GM13976 (cell line): Measurements from ENCODE around the gene INSR.
A peak's percentile ranks its signal among the peaks of the same experiment; 100 is the strongest.
"Not testable (repeated sequence)": the region's sequence is repeated elsewhere in the genome, so short reads cannot be mapped to it uniquely, and the experiment has no call there.

Experiments
- DNase-seq: peaks from one replicate; pipeline ENCODE4 v3.0.0; 2012; ENCODE audit warnings: low spot score
- CTCF ChIP-seq: IDR thresholded peaks from 2 replicates; pipeline ENCODE4 v1.5.1; 2012; ENCODE audit warnings: borderline replicate concordance, mild to moderate bottlenecking; ENCODE audit not compliant: insufficient read depth; ENCODE audit errors: extremely low read depth, missing control alignments, control extremely low read depth
- in situ Hi-C: fragments of 300-500 bp; cut with MboI; formaldehyde crosslinking; loops from one replicate; pipeline ENCODE4 v1.12.0; 2022; ENCODE audit warnings: low sequenced_read_pairs, mixed read lengths, inconsistent platforms; ENCODE audit not compliant: unreplicated experiment

The INSR gene

GRCh38 chr19:7216373-7216902, 77.8 kb downstream of the INSR start:
- in situ Hi-C loops, result no loop called here
- peak; percentile 79 for DNase-seq
- no peak for TF ChIP-seq CTCF

GRCh38 chr19:7215176-7215575, 79.0 kb downstream of the INSR start:
- no peak for DNase-seq
- no peak for TF ChIP-seq CTCF
- in situ Hi-C loops, result no loop called here

- no peak for TF ChIP-seq CTCF
- in situ Hi-C loops, result no loop called here
- DNase-seq, result no peak
Observed at GRCh38 chr19:7214324-7215089, 79.7 kb downstream of the INSR start.

GRCh38 chr19:7213628-7214323, 80.4 kb downstream of the INSR start:
- no peak for TF ChIP-seq CTCF
- no peak for DNase-seq
- in situ Hi-C loops, result no loop called here

GRCh38 chr19:7211191-7211951, 82.8 kb downstream of the INSR start:
- no peak for DNase-seq
- no peak for TF ChIP-seq CTCF
- in situ Hi-C loops, result no loop called here

- no peak for DNase-seq
- TF ChIP-seq CTCF, result no peak
- in situ Hi-C loops, result no loop called here
Observed at GRCh38 chr19:7210359-7210758, 83.9 kb downstream of the INSR start.

DNA sequence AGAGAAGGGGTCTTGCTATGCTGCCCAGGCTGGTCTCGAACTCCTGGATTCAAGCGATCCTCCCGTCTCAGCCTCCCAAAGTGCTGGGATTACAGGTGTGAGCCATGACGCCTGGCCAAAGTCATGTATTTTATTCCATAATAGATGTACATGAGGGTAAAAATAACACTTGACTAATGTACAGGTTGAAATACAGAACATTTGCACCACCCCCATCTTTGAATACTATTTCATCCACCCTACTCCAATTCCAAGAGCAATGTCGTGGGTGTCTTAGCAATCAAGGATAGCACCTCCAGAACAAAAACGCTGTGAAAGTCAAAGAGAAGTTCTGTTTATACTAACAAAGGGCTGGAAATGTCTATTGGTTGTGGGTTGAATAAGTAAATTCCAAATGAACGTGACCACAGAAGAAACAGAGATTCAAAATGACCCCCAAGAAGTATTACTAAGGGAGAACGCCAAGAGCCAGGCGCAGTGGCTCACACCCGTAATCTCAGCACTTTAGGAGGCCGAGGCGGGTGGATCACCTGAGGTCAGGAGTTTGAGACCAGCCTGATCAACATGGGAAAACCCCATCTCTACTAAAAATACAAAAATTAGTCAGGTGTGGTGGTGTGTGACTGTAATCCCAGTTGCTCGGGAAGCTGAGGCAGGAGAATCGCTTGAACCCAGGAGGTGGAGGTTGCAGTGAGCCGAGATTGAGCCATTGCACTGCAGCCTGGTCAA, 84.5 kb downstream of the INSR start:
- DNase-seq, in situ Hi-C loops: not testable (repeated sequence)

GRCh38 chr19:7209036-7209435, 85.2 kb downstream of the INSR start:
- in situ Hi-C loops, result not testable (repeated sequence)

More at GRCh38 chr19:7209036-7209435, 85.2 kb downstream of the INSR start:
- DNase-seq, result not testable (repeated sequence)
